Measurements from ENCODE around the gene COX10.
"Not testable (repeated sequence)": the region's sequence is repeated elsewhere in the genome, so short reads cannot be mapped to it uniquely, and the experiment has no call there.

GRCh38 chr17:14167831-14168230 is 98.5 kb downstream of the COX10 start:
- not testable (repeated sequence) for TF ChIP-seq CTCF (IDR thresholded peaks at IDR 0.05); POLR2AphosphoS5 (IDR thresholded peaks at IDR 0.05); POLR2A (IDR thresholded peaks at IDR 0.05; ENCODE audit: low read depth)

Measured in esophagus muscularis mucosa (tissue), 3 donors.